GM19351 (cell line): Measurements from ENCODE around the gene COA1.
"Not testable (repeated sequence)": the region's sequence is repeated elsewhere in the genome, so short reads cannot be mapped to it uniquely, and the experiment has no call there.

ENCODE experiments used
- ATAC-seq: cut with Tn5 transposase; IDR thresholded peaks from one replicate; pipeline ENCODE4 v1.9.1; 2021; ENCODE audit warnings: mild to moderate bottlenecking, moderate library complexity; ENCODE audit not compliant: unreplicated experiment

The COA1 gene

DNA sequence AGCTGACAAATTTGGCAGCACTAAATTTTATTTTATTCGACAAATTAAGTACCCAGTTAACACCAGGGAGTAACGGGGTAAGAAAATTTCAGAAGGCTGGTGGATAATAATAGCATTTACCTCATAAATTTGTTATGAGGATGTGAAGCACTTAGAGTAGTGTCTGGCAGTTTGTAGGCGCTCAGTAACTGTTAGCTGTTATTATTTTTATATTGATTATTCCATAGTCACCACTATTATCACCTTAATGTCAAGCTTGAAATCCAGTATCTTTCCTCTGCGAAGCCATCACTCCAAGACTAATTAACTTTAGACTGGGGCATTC, 563 bp upstream of the COA1 start:
- peak; percentile 19 for ATAC-seq

DNA sequence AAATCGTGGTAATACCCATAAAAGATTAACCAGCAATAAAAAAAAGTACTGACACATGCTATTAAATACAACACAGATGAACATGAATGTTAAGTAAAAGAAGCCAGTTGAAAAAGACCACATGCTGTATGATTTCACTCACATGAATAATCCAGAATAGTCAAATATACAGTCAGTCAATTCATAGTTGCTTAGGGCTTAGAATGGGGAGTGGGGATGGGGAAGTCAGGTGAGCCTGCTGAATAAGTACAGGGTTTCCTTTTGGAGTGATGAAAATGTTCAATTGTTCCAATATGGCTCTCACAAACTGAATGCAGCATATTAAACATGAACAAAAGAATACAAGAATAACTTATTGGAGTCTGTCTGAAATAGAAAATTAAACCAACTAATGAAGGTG, 1.8 kb downstream of the COA1 start:
- no peak for ATAC-seq

- ATAC-seq = no peak
These were observed 2.3 kb downstream of the COA1 start for GRCh38 chr7:43727003-43727402.

DNA sequence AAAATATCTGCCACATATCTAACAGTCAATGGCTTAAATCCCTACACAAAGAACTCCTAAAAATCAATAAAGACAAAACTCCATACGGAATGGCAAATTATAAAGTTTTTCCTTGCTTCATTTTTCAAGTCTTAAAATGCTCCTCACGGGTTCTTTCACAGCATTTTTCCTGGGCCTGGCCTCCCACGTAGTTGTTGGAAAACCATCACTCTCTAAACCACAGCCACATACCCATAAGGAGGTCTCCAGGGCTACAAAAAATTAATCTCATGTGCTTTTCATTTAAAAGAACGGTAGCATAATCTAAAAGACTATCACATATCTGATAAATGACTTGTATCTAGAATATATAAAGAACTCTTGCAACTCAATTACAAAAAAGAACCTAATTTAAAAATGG, 2.9 kb downstream of the COA1 start:
- no peak for ATAC-seq

GRCh38 chr7:43725251-43725650, 4.1 kb downstream of the COA1 start:
- ATAC-seq = no peak

GRCh38 chr7:43723007-43723341, 6.3 kb downstream of the COA1 start:
- ATAC-seq = no peak

- no peak for ATAC-seq
These were observed 8.0 kb downstream of the COA1 start for GRCh38 chr7:43721193-43721806.

GRCh38 chr7:43716598-43716997, 12.7 kb downstream of the COA1 start:
- ATAC-seq = no peak

DNA sequence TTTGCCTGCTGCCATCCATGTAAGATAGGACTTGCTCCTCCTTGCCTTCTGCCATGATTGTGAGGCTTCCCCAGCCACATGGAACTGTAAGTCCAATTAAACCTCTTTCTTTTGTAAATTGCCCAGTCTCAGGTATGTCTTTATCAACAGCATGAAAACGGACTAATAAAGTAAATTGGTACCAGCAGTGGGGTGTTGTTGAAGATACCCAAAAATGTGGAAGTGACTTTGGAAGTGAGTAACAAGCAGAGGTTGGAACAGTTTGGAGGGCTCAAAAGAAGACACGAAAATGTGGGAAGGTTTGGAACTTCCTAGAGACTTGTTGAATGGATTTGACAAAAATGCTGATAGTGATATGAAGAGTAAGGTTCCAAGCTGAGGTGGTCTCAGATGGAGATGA, 13.4 kb downstream of the COA1 start:
- not testable (repeated sequence) for ATAC-seq

GRCh38 chr7:43711503-43711902, 17.8 kb downstream of the COA1 start:
- ATAC-seq = no peak

DNA sequence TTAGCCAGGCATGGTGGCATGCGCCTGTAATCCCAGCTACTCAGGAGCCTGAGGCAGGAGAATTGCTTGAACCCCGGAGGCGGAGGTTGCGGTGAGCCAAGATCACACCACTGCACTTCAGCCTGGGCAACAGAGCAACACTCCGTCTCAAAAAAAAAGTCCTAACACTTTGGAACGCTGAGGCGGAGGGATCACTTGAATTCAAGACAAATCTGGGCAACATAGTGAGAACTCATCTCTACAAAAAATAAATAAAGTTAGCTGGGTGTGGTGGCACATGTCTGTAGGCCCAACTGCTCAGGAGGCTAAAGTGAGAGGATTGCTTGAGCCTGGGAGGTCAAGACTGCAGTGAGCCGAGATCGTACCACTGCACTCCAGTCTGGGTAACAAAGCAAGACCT, 21.3 kb downstream of the COA1 start:
- not testable (repeated sequence) for ATAC-seq

DNA sequence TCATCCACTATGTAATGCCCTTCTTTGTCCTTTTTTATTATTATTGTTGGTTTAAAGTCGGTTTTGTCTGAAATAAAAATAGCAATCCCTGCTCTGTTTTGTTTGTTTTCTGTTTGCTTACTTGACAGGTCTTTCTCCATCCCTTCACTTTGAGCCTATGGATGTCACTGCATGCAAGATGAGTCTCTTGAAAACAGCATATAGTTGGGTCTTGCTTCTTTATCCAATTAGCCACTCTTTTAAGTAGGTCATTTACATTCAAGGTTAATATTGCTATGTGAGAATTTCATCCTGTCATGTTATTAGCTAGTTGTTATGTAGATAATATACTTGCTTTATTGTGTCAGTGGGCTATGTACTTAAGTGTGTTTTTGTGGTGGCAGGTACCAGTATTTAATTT, 25.8 kb downstream of the COA1 start:
- ATAC-seq = no peak

GRCh38 chr7:43702974-43703373, 26.3 kb downstream of the COA1 start:
- no peak for ATAC-seq

DNA sequence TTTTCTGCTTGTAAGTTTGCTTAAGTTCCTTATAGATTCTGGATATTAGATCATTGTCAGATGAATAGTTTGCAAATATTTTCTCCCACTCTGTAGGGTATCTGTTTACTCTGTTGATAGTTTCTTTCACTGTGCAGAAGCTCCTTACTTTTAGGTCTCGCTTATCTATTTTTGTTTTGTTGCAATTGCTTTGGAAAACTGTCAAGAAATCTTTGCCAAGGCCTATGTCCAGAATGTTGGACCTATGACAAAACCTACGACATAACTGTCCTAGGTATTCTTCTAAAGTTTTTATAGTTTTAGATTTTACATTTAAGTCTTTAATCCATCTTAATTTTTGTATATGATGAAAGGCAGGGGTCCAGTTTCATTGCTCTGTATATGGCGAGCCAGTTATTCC, 27.4 kb downstream of the COA1 start:
- no peak for ATAC-seq

DNA sequence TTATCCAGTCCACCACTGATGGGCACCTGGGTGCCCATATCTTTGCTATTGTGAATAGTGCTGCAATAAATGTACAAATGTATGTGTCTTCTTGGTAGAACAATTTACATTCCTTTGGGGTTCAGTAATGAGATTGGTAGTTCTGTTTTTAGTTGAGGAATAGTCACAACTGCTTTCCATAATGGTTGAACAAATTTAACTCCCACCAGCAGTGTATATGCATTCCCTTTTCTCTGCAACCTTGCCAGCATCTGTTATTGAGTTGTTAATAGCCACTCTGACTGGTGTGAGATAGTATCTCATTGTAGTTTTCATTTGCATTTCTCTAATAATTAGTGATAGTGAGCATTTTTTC, 27.8 kb downstream of the COA1 start:
- ATAC-seq = no peak

- ATAC-seq = no peak
These were observed 28.4 kb downstream of the COA1 start for GRCh38 chr7:43700646-43701499.

DNA sequence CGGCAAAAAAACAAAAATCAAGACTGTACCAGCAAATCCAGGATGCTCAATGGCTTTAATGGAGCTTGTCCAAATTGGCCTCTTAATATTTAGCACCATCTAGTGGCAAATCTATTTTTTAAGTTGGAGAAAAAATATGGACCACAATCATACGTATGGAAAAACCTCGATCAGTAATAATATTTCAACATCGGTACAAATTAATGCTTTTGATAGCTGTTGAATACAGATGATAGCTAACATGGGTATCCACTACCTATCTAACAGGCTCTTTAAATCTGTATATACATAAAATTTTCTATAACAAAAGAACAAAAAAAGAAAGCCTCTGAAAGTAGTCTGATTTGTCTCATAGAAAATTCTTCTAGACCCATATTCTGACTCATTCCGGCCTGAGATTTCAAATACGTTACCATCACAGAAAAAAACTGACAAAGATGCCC, 29.2 kb downstream of the COA1 start:
- ATAC-seq = no peak

GRCh38 chr7:43698460-43699255, 30.7 kb downstream of the COA1 start:
- no peak for ATAC-seq

GRCh38 chr7:43697690-43698089, 31.6 kb downstream of the COA1 start:
- no peak for ATAC-seq

- no peak for ATAC-seq
These were observed 34.0 kb downstream of the COA1 start for GRCh38 chr7:43695365-43695764.

- no peak for ATAC-seq
These were observed 34.9 kb downstream of the COA1 start for GRCh38 chr7:43694399-43694748.
